Trophoblast cell (in vitro differentiated cells and primary cell): ENCODE data around the gene HMGB2.
A peak's percentile ranks its signal among the peaks of the same experiment; 100 is the strongest.

Source experiments
- DNase-seq, 2 donors: peaks; one replicate each; pipeline ENCODE4 v3.0.0-alpha.2; 2016
- H2AFZ ChIP-seq: 2 replicates; pipeline ENCODE4 v1.6.1; 2013; ENCODE audit warnings: low read length, moderate library complexity, mild to moderate bottlenecking; ENCODE audit not compliant: insufficient read depth, poor library complexity
- H2AK5ac ChIP-seq: 2 replicates; pipeline ENCODE4 v1.6.1; 2013; ENCODE audit warnings: mild to moderate bottlenecking, low read length
- H2BK120ac ChIP-seq: 2 replicates; pipeline ENCODE4 v1.6.1; 2013; ENCODE audit warnings: low read length, mild to moderate bottlenecking, moderate library complexity; ENCODE audit not compliant: insufficient read depth, poor library complexity
- H2BK12ac ChIP-seq: 2 replicates; pipeline ENCODE4 v1.6.1; 2013; ENCODE audit warnings: mild to moderate bottlenecking, low read length, moderate library complexity
- H2BK5ac ChIP-seq: 2 replicates; pipeline ENCODE4 v1.6.1; 2013; ENCODE audit warnings: low read length, low read depth, moderate library complexity, mild to moderate bottlenecking; ENCODE audit not compliant: poor library complexity
- H3K14ac ChIP-seq: 2 replicates; pipeline ENCODE4 v1.6.1; 2013; ENCODE audit warnings: mild to moderate bottlenecking, low read length
- H3K18ac ChIP-seq: 2 replicates; pipeline ENCODE4 v1.6.1; 2013; ENCODE audit warnings: mild to moderate bottlenecking, low read length
- H3K23ac ChIP-seq: 2 replicates; pipeline ENCODE4 v1.6.1; 2013; ENCODE audit warnings: low read length
- H3K27ac ChIP-seq: 2 replicates; pipeline ENCODE4 v1.5.1; 2013; ENCODE audit warnings: low read depth, mild to moderate bottlenecking, inconsistent platforms, low read length, moderate library complexity
- H3K27me3 ChIP-seq: 2 replicates; pipeline ENCODE4 v1.6.1; 2013; ENCODE audit warnings: inconsistent platforms, mild to moderate bottlenecking, low read length, moderate library complexity; ENCODE audit not compliant: insufficient read depth
- H3K36me3 ChIP-seq, 2 experiments: 1 replicate in 1 of 2; 2 replicates in 1 of 2; pipeline ENCODE4 v1.6.1; 2013; ENCODE audit warnings: low read length in 2 of 2, mild to moderate bottlenecking in 2 of 2, moderate library complexity in 1 of 2; ENCODE audit not compliant: insufficient read depth in 2 of 2, control insufficient read depth in 1 of 2
- H3K4ac ChIP-seq: 2 replicates; pipeline ENCODE4 v1.6.1; 2013; ENCODE audit warnings: low read depth, mild to moderate bottlenecking, low read length, moderate library complexity
- H3K4me1 ChIP-seq, 2 experiments: 1 replicate in 1 of 2; 2 replicates in 1 of 2; pipeline ENCODE4 v1.6.1; 2013; ENCODE audit warnings: low read length in 2 of 2, mild to moderate bottlenecking in 2 of 2, moderate library complexity in 1 of 2; ENCODE audit not compliant: insufficient read depth in 2 of 2, control insufficient read depth in 1 of 2
- H3K4me2 ChIP-seq: 2 replicates; pipeline ENCODE4 v1.6.1; 2013; ENCODE audit warnings: inconsistent platforms, mild to moderate bottlenecking, low read length, moderate library complexity
- H3K4me3 ChIP-seq: 2 replicates; pipeline ENCODE4 v1.5.1; 2013; ENCODE audit warnings: mild to moderate bottlenecking, low read depth, low read length, inconsistent platforms
- H3K79me1 ChIP-seq: one replicate; pipeline ENCODE4 v1.6.1; 2013; ENCODE audit warnings: low read length
- H3K79me2 ChIP-seq: 2 replicates; pipeline ENCODE4 v1.6.1; 2013; ENCODE audit warnings: low read length, mild to moderate bottlenecking; ENCODE audit not compliant: control insufficient read depth, insufficient read depth, poor library complexity
- H3K9ac ChIP-seq: 2 replicates; pipeline ENCODE4 v1.6.1; 2013; ENCODE audit warnings: mild to moderate bottlenecking, low read length
- H3K9me3 ChIP-seq: 2 replicates; pipeline ENCODE4 v1.6.1; 2013; ENCODE audit warnings: low read depth, mild to moderate bottlenecking, control low read depth, inconsistent platforms, low read length; ENCODE audit not compliant: insufficient read depth
- H4K12ac ChIP-seq: 2 replicates; pipeline ENCODE4 v1.6.1; 2013; ENCODE audit warnings: low read depth, mild to moderate bottlenecking, low read length, moderate library complexity
- H4K8ac ChIP-seq: 2 replicates; pipeline ENCODE4 v1.6.1; 2013; ENCODE audit warnings: low read depth, mild to moderate bottlenecking, low read length, moderate library complexity
- H4K91ac ChIP-seq: one replicate; pipeline ENCODE4 v1.6.1; 2013; ENCODE audit warnings: low read depth, mild to moderate bottlenecking, low read length, moderate library complexity
- WGBS: extraction: QIAGEN DNeasy Blood & Tissue Kit; methylation state at CpG from one replicate; pipeline ENCODE4 v1.1.7; 2013; ENCODE audit warnings: missing lambda C conversion rate; ENCODE audit not compliant: insufficient read length, insufficient coverage; ENCODE audit errors: extremely low coverage; 5-methylcytosine and 5-hydroxymethylcytosine counted together

HMGB2 gene

DNA sequence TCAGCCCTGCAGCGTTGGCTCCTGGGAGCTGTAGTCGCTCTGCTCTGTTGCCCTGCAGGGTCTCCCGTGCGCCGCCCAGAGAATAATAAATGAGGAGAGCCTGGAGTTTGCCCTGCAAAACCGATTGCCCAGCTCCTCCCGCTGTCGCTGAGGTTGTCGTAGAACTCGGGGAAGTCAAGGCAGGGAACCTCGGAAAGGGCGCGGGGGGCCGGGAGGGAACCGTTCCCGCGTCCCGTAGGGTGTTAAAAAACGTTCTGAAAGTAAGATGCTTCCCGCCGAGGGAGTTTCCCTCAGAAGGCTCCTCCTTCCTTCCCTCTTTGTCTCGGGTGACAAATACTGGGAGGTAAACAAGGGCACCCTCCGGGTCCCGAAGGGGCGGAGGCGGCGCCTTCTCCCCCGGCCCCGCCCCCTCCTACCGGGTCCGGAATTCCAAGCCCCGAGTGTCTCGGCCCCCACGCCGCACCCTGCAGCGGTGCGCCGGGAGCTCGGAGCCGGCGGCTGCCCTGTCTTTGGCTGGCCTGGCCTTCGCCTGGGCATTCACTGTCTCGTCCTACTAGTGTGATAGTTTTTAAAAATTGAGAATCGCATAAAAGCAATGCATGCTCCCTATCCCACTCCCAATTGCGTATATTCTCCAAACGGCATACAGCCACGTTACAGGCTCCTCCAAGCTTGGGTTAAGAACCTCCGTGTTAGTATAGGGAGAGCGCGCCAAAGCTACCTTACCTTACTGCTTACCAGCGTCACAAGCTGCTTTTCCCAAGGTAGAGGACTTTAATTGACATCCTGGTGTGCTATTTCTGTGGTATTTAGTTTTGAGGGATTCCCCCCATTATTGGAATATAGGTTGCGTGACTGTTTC is 964 bp upstream of the HMGB2 start:
- H3K14ac ChIP-seq: peak overlapping the region; percentile 92
- H3K4ac ChIP-seq: peak overlapping the region; percentile 39
- H3K27me3 ChIP-seq: no peaks in the 10 kb centered on the region
- WGBS: no CpG with 5 or more reads among the region's 52 CpGs
- H3K4me2 ChIP-seq: peak overlapping the region; percentile 74
- H3K9me3 ChIP-seq: no peaks in the 10 kb centered on the region
- H2AFZ ChIP-seq: peak overlapping the region; percentile 80
- H2BK12ac ChIP-seq: no peak overlapping the region
- H2BK120ac ChIP-seq: peak overlapping the region; percentile 59
- H4K91ac ChIP-seq: peak overlapping the region; percentile 86
- peak overlapping the region; percentile 77 for H2BK5ac ChIP-seq
- no peaks in the 10 kb centered on the region for H3K4me1 ChIP-seq
- H4K12ac ChIP-seq: peak overlapping the region; percentile 40
- peak overlapping the region; percentile 79 for H3K27ac ChIP-seq
- peak overlapping the region; percentile 78 for H3K4me3 ChIP-seq
- H3K79me2 ChIP-seq: peaks cover 9% of the 10 kb centered on the region
- H3K36me3 ChIP-seq: peaks cover 4 to 5% of the 10 kb centered on the region in 2 experiments
- H3K23ac ChIP-seq: no peak overlapping the region
- DNase-seq: peak; percentile 70 to 78
- H3K79me1 ChIP-seq: peaks cover 13% of the 10 kb centered on the region
- no peak overlapping the region for H2AK5ac ChIP-seq
- peak overlapping the region; percentile 74 for H3K18ac ChIP-seq
- peak overlapping the region; percentile 85 for H4K8ac ChIP-seq
- peak overlapping the region; percentile 90 for H3K9ac ChIP-seq

DNA sequence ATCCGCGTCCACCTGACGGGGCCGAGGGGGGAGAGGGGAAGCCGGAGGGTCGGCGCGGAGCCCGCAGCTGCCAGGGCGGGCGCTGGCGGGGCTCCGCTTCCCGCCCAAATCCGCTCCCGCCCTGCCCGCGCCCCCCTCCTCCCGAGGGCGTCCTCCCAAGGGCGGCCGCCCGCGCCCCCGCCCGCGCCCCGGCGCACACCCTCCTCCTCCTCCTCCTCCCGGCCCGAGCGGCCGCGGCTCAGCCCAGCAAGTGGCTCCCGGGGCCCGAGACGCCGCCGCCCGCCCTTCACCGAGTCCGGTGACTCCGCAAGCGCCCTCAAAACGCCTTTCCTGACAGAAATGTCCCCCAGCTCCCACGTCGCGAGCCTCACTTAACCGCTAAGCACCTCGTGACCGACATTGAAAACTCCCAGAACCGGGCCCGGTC is 487 bp downstream of the HMGB2 start:
- H3K4me2 ChIP-seq: peak overlapping the region; percentile 64
- H2BK12ac ChIP-seq: no peak overlapping the region
- H2AK5ac ChIP-seq: peak overlapping the region; percentile 98

GRCh38 chr4:173332963-173333657 is 1.0 kb downstream of the HMGB2 start:
- DNase-seq: peak; percentile 0 to 14
- Histone ChIP-seq H4K8ac (no peak overlapping the region), H3K27ac (peak overlapping the region; percentile 95), H3K4me1 (no peaks in the 10 kb centered on the region), H3K23ac (no peak overlapping the region), H3K4me3 (peak overlapping the region; percentile 86), H4K91ac (no peak overlapping the region), H2BK120ac (no peak overlapping the region), H3K79me2 (peaks cover 9% of the 10 kb centered on the region), H3K4me2 (peak overlapping the region; percentile 64), H2AK5ac (no peak overlapping the region), H3K9ac (peak overlapping the region; percentile 75), H4K12ac (no peak overlapping the region), H3K36me3 (peaks cover 5 to 9% of the 10 kb centered on the region in 2 experiments), H2BK12ac (no peak overlapping the region), H2AFZ (peak overlapping the region; percentile 59), H3K27me3 (no peaks in the 10 kb centered on the region), H2BK5ac (no peak overlapping the region), H3K14ac (peak overlapping the region; percentile 24), H3K4ac (peak overlapping the region; percentile 98), H3K79me1 (peaks cover 13% of the 10 kb centered on the region), H3K18ac (no peak overlapping the region), H3K9me3 (no peaks in the 10 kb centered on the region)
- no CpG with 5 or more reads among the region's 21 CpGs for WGBS

More for the DNA sequence above, 487 bp downstream of the HMGB2 start:
- H2AFZ ChIP-seq: peak overlapping the region; percentile 97
- peak overlapping the region; percentile 96 for H4K8ac ChIP-seq
- H3K9ac ChIP-seq: peak overlapping the region; percentile 88
- H3K27ac ChIP-seq: peak overlapping the region; percentile 95
- DNase-seq: peak in 1 of 2 donors; percentile 1
- H4K91ac ChIP-seq: peak overlapping the region; percentile 94
- no peak overlapping the region for H3K23ac ChIP-seq
- H3K79me2 ChIP-seq: peaks cover 9% of the 10 kb centered on the region
- peak overlapping the region; percentile 99 for H4K12ac ChIP-seq
- H3K79me1 ChIP-seq: peaks cover 13% of the 10 kb centered on the region
- peak overlapping the region; percentile 99 for H3K4ac ChIP-seq
- no peaks in the 10 kb centered on the region for H3K27me3 ChIP-seq
- H2BK120ac ChIP-seq: peak overlapping the region; percentile 95
- peaks cover 5 to 6% of the 10 kb centered on the region in 2 experiments for H3K36me3 ChIP-seq
- peak overlapping the region; percentile 86 for H3K4me3 ChIP-seq
- peak overlapping the region; percentile 94 for H2BK5ac ChIP-seq
- no CpG with 5 or more reads among the region's 53 CpGs for WGBS
- H3K14ac ChIP-seq: peak overlapping the region; percentile 99
- peak overlapping the region; percentile 98 for H3K18ac ChIP-seq
- no peaks in the 10 kb centered on the region for H3K4me1 ChIP-seq
- no peaks in the 10 kb centered on the region for H3K9me3 ChIP-seq

- peaks cover 13% of the 10 kb centered on the region for H3K79me1 ChIP-seq
- no peak overlapping the region for H3K4me3 ChIP-seq
These were observed 2.1 kb downstream of the HMGB2 start for GRCh38 chr4:173332021-173332487.

More at GRCh38 chr4:173332021-173332487, 2.1 kb downstream of the HMGB2 start:
- no peak overlapping the region for H4K8ac ChIP-seq
- H3K4ac ChIP-seq: no peak overlapping the region
- H3K79me2 ChIP-seq: peaks cover 9% of the 10 kb centered on the region
- H2BK12ac ChIP-seq: no peak overlapping the region
- no peak overlapping the region for H2BK5ac ChIP-seq
- no peaks in the 10 kb centered on the region for H3K27me3 ChIP-seq
- H3K4me2 ChIP-seq: peak overlapping the region; percentile 26
- H3K9me3 ChIP-seq: no peaks in the 10 kb centered on the region
- H3K18ac ChIP-seq: no peak overlapping the region
- no peak overlapping the region for H3K9ac ChIP-seq
- no peak overlapping the region for H2AK5ac ChIP-seq
- no peak overlapping the region for H4K91ac ChIP-seq
- H3K4me1 ChIP-seq: no peaks in the 10 kb centered on the region
- H3K23ac ChIP-seq: no peak overlapping the region
- no peak overlapping the region for H2BK120ac ChIP-seq
- peaks cover 5 to 9% of the 10 kb centered on the region in 2 experiments for H3K36me3 ChIP-seq
- H2AFZ ChIP-seq: no peak overlapping the region
- WGBS: no CpG with 5 or more reads among the region's 6 CpGs
- no peak for DNase-seq
- no peak overlapping the region for H3K27ac ChIP-seq
- no peak overlapping the region for H4K12ac ChIP-seq
- H3K14ac ChIP-seq: no peak overlapping the region
